HG03066 (cell line): ENCODE results near the gene ARHGAP33.
"Not testable (repeated sequence)": the region's sequence is repeated elsewhere in the genome, so short reads cannot be mapped to it uniquely, and the experiment has no call there.

Experiments used
- ATAC-seq: cut with Tn5 transposase; IDR thresholded peaks from one replicate; pipeline ENCODE4 v1.9.1; 2021; ENCODE audit warnings: low read depth; ENCODE audit not compliant: unreplicated experiment

ARHGAP33 gene

DNA sequence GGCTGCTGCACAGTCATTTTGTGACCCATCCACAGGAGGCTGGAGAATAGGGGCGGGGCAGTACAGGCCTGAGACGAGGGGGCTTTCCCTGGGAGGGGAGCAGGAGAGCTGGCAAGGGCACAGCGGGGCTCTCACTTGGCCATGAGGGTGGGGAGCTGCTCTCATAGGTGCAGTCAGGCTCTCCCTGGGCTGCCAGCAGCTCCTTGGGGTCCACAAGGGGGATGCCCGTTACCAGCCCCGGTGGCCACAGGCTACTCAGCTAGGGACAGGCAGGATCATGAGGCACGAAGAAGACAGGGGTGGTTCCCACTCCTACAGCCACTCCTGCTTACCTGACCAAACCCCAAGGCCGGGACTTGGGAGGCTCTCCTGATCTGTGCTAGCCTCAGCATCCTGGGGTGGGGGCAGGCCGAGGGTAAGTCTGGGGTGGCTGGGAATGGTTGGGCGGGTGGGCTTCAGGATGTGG is 16.5 kb downstream of the ARHGAP33 start:
- no peak for ATAC-seq

DNA sequence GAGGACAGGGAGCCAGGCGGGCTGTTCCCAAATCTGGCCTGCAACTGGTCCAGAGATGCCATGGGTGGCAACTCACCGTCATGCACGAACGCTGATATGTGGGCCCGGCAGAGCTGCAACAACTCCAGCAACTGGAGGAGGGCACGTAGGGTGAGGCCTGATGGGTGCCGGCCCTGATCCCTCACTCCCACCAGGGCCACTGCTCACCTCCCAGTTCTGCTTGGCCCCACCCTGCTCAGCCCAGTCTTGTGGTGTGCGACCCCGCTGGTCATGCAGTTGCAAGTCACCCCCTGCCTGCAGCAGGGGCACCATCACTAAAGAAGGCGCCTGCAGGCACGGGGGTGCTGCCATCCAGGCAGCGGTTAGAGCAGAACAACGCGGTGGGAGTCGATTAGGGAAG is 16.9 kb downstream of the ARHGAP33 start:
- no peak for ATAC-seq

DNA sequence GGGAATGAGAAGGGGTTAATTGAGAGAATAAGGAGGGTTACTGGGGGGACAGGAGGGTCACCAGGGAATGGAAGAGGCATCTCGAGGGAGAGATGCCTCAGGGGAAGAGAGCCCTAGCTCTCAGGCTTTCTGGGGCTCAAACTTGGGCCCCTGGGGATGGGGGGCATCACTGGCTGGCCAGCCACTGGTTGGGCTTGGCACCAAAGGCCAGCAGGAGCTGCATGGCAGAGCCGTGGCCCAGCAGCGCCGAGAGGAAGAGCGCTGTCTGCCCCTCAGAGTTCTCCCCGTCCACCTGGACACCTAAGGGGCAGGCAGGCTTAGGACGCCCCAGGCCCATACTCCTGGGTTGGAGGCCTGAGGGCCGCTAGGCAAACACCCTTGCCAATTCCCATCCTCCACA is 17.5 kb downstream of the ARHGAP33 start:
- no peak for ATAC-seq

DNA sequence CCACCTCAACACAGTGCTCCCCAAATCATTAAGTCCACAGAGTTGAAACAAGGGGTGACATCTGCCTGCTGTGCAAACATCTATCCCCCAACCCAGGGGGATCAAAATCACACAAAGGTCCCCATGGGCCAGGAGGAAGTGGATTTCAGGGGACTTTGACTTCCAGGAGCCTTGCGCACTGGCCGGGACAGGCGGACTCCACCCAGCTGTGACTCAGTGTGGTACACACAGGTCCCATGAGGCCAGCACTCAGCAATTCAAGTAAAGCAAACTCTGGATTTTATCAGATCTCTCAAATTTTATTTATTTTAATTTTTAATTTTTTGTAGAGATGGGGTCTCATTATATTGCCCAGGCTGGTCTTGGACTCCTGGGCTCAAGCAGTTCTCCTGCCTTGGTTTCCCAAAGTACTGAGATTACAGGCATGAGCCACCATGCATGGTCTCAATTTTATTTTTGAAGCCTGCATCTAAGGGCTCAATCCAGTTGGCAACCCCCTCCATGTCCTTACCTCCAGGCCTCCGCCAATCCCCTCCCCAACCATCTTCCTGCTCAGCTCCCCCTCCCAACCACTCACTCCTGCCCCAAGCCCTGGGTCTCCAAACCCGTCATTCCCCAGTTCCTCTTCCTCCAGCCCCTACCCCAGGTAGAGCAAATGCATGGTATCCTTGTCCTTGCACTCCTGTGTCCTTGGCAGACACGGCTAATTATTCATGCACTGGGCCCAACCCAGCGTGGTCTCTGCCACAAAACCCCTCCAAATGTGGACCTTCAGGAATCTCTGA is 18.2 kb downstream of the ARHGAP33 start:
- no peak for ATAC-seq

DNA sequence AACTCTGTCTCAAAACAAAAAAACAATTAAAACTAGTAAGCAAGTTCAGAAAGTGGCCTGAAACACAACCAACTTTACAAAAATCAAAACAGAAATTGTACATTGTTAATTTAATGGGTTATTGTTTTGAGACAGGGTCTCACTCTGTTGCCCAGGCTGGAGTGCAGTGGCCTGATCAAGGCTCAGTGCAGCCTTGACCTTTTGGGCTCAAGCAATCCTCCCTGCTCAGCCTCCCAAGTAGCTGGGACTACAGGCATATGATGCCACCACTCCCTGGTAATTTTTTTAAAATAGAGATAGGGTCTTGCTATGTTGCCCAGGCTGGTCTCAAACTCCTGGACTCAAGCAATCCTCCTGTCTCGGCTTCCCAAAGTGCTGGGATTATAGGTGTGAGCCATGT is 20.2 kb downstream of the ARHGAP33 start:
- ATAC-seq, result not testable (repeated sequence)

DNA sequence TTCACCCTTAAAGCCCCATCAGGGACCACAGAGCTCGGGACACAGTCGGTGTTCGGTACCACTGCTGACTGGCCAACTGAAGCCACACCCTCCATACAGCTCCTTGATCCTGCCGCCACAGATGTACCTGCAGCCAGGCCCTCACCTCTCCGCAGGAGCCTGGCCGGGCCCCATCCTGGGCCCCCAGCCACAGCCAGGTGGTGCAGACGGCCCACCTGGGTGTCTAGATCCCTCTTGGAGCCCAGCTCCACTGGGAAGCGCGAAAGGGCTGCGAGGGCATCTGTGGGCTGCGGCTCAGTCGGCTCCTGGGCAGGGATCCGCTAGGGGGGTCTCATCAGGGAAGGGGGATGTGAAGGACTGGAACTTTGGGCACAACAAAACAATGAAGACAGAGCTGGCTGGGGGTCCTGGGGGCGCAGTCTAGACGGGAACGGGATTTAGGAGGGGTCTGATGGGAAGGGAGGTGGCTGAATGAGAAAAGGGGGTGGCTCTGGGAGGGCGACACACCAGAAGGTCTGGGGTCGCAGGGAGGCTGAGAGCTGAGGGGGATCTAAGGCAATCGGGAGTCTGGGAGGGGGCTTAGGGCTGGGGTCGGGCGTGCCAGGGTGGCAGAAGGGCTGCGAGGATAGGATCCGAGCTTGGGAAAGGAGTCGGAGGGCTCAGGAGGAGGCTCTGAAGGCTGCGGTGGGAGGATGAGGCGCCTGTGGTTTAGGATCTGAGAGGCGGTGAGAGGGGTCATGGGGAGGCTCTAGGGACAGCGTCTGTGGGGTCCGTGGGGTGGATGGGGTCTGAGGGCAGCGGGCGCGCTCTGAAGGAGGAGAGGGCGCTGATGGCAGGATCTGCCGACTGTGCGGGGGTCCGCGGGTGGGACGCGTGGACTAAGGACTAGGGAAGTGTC is 21.5 kb downstream of the ARHGAP33 start:
- ATAC-seq, result no peak

DNA sequence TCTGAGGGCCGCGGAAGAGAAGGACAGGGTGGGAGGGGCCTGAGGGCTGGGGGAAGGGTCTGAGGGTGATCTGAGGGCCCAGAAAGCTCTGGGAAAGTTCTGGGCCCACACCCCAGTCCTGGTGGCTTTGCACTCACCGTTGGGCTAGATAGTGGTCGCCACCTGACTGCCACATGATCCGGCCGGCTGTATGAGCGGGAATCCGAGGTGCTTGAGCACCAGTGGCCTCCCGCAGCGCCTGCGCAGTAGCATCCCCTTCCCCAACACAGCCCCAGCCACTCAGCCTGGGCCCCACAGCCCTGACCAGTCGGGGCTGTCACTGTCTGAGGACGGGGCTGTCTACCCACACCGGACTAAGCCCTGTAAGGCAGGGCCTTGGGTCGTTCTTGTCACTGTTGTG is 22.3 kb downstream of the ARHGAP33 start:
- ATAC-seq, result no peak

DNA sequence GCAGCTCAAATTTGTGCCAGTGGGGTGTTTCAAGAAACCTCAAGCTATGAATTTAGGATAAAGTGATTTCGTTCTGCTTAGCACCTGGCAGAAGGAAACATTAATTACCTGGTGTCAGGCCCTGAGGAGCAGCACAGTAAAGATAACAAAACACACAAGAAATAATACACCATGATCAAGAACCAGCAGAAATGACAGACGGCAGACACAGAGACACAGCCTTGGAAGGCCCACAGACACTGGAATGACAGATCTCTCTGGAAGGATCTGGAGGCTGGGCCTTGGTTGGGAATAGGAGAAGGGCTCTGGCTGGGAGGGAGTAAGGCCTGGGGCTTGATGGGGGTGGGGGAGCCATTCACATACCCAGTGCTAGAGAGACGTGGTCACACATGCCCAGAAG is 26.5 kb downstream of the ARHGAP33 start:
- no peak for ATAC-seq

DNA sequence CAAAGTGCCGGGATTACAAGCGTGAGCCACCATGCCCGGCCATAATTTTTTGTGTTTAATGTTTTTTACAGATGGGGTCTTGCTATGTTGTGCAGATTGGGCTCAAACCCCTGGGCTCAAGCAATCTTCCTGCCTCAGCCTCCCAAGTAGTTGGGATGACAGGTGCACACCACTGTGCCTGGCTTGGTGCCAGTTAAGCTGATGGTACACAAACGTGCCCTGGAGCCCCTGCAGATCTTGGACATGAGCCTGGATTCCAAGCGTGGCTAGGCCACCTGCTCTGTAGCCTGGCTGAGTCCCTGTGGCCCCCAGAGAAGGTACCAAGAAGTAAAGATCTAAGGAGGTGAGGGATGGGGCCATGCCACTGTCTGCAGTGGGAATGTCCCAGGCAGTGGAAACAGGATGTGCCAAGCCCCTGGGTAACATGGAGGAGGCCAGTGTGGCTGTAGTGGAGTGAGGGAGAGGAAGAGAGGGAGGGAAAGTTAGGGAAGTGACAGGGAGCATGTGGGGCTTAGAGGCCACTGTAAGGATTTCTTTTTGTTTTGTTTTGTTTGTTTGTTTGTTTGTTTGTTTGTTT is 30.2 kb downstream of the ARHGAP33 start:
- ATAC-seq, result no peak

DNA sequence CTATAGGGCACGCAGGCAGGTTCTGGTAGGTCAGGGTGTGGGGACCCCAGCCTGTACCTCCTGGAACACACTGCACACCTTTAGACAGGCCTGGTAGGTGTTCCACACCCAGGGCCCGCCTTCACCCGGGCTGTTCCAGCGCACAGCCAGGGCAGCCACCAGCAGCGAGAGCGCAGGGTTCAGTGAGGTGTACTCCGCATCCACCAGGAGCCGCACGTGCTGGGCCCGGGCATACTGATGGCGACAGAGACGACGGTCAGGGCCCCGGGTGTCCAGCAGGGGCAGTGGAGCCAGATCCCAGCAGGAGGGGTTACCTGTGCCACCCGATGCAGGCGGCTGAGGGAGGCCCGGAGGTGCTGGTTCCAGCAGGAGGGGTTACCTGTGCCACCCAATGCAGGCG is 31.2 kb downstream of the ARHGAP33 start:
- ATAC-seq, result no peak

DNA sequence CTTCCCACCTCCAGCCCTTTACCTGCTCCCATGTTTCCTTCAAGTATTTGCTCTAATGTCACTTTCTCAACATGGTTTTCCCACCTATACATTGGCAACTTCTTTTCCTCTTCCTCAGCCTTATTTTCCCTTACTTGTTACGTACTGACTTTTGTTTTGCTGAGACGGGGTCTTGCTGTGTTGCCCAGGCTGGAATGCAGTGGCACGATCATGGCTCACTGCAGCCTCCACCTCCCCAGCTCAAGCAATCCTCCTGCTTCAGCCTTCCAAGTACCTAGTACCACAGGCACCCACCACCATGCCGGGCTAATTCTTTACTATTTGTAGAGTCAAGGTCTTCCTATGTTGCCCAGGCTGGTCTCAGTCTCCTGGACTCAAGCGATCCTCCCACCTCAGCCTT is 32.3 kb downstream of the ARHGAP33 start:
- no peak for ATAC-seq

DNA sequence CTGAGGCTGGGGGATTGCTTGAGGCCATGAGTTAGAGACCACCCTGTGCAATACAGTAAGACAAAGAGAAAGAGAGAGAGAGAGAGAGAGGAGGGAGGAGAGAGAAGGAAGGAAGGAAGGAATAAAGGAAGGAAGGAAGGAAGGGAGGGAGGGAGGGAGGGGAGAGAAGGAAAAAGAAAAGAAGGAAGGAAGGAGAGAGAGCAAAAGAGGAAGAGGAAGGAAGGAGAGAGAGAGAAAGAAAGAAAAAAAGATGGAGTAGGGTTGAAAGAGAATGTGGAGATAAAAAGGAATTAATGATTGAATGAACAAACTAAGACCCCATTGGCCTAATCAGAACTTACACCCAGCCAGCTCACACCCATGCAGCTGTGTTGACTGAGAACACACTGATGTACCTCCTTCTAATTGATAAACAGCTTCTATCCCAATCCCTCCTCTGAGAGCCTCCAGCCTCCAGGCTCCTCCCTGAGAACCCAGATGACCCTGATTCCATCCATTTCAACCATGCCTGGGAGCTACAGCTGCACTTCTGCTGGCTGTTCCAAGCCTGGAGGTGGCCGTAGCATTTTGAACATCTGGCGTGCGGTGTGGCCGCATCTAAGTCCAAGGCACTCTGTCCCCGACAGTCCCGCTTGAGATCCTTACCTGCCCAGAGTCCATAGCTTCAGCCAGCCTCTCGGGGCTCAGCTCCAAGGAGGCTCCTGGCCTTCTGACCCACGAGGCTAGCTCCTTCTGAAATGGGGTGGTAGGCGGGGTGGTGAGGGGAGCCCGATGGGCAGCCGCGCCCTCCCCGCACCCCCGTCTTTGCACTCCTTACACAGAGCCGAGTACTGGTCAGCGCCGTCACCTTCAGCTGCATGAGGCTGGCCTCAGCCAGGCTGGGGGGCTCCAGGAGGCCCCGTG is 36.2 kb downstream of the ARHGAP33 start:
- no peak for ATAC-seq

DNA sequence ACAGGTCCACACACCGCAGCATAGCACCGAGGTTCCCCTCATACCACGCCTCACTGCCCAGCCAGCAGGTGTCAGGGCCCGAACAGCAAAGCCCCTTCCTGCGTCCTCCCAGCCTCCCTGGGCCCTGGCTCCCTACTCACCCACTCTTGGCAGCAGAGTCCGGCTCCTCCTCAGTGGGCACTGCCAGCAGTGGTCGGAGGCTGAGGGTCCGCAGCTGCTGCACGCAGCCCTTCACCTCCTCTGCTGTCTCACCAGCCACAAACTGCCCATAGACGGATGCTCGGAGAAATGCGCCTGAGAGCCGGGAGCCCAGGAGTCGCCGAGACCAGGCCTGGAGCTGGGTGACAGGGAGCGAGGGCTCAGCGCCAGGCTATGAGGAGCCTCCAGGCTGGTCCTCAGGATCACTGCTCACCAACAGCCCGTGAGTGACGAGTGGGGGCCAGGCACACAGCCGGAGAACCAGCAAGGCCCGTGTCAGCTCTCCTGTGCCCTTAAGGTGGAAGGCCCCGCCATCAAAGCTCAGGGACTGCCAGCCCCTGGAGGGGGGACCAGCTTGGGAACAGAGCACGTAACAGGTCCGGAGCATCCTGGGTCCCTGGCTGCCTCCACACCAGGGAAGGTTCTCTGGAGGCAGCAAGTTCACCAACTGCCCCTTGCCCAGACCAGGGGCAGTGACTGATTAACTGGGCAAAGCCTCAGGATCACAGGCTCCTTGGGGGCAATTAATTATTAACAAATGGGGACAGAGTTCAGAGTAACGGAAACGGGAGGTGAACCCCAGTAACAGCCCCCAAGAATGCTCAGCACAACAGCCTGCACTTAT is 37.1 kb downstream of the ARHGAP33 start, which contains the start of gene PRODH2:
PRODH2 (minus strand) TSS at position 626 of the 823 bp plus-strand sequence; CDS start at position 586, 40 bp downstream.
- no peak for ATAC-seq

DNA sequence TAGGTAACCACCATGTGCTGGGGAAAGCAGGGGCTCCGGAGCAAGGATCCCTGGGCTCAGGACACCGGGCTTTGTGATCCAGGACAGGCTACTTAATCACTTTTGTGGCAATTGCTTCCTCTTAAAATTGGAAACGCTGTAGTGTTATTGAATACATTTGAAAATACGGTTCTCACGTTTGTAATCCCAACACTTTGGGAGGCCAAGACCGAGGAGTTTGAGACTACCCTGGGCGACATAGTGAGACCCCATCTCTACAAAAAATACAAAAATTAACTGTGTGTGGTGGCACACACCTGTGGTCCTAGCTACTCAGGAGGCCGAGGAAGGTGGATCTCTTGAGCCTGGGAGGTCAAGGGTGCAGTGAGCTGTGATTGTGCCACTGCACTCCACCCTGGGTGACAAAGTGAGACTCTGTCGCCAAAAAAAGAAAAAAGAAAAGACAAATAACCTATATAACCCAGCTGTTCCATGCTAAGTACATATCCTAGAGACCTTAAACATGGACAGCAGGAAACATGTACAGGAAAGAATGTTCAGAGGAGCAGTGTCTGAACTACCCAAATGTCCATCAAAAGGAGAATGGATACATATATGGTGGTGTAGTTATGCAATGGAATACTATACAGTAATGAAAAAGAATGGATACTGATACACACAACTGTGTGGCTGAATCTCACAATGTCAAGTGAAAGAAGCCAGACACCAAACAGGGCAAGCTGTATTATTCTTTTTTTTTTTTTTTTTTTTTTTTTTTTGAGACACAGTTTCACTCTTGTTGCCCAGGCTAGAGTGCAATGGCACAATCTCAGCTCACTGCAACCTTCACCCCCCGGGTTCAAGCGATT is 37.9 kb downstream of the ARHGAP33 start:
- no peak for ATAC-seq

DNA sequence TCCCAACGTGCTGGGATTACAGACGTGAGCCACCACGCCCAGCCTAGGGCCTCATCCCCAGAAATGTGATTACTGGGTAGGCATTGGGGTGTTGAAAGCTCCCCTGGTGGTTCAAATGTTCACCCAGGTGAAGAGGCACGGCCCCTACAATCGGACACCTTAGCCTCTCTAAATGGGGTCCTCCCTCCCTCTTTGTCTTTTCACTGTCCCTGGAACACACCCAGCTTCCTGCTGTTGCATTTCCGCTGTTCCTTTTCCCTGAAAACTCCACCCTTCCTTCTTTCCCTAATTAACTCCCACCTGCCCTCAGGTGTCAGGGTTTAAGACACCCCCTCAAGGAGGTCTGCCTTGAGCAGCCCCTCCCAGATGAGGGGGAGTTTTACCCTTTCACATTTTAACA is 40.9 kb downstream of the ARHGAP33 start:
- ATAC-seq, result no peak

DNA sequence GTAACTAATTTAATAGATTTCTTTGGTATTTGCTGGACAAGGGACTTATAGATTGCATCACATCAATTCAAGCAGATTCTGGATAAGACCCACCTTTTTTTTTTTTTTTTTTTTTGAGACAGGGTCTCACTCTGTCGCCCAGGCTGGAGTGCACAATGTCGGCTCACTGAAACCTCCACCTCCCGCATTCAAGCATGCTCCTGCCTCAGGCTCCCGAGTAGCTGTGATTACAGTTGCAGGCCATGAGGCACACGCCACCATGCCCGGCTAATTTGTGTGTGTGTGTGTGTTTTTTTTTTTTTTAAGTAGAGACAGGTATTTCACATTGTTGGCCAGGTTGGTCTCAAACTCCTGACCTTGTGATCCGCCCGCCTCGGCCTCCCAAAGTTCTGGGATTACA is 41.5 kb downstream of the ARHGAP33 start:
- no peak for ATAC-seq

DNA sequence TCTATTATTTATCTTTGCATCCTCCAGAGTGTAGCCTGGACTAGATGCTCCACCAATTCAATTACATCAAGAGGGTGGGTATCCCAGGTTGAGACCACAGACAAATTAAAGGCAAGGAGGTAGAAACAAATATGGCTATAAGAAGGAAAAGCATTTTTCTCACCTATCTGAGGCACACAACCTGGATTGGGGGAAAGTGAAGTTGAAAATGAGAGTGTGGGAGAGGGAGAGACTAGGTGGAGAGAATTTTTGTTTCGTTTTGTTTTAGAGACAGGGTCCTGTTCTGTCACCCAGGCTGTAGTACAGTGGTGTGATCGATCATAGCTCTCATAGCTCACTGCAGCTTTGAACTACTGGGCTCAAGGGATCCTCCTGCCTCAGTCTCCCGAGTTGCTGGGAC is 43.1 kb downstream of the ARHGAP33 start:
- ATAC-seq, result no peak

DNA sequence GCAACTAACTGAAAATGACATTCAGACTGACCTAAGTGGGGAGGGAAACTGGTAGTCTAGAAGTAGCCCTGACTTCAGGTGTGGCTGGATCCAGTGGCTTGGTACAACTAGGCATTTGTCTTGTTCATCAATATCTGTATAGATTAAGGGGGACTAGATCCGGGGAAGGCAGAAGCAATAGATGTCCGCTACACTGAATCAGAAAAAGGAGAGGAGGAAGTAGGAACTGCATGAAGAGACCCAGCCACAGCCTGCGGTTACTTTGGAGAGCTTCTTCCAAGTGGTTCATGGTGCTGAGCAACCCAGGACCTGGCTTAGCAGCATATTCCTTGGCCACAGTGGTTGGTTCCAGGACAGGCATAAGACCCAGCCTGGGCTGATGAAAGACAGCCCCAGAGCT is 47.2 kb downstream of the ARHGAP33 start:
- ATAC-seq, result no peak
